HepG2 (cell line): Measurements from ENCODE around the gene VASH2. TPM values are rescaled to one million over a fixed set of nuclear protein-coding genes. Genes with fewer than 3 reads are reported as not detected.

Experiments
- ATF5 ChIP-seq: sonication (generic); formaldehyde crosslinking; IDR thresholded peaks from 2 replicates; pipeline ENCODE4 v1.4.0; 2020; ENCODE audit warnings: mild to moderate bottlenecking, low read depth, missing genetic modification reagents
- CREB1 ChIP-seq, 2 experiments: fragments of 450-650 bp in 1 of 2; IDR thresholded peaks; 2 replicates each; pipeline ENCODE4 v1.6.1; 2016 to 2017; ENCODE audit warnings: control low read depth in 1 of 2, mild to moderate bottlenecking in 1 of 2, missing compliant biosample characterization in 1 of 2, missing genetic modification characterization in 1 of 2
- FOSL1 ChIP-seq: sonication (generic); formaldehyde crosslinking; IDR thresholded peaks from 2 replicates; pipeline ENCODE4 v1.9.0; 2021; ENCODE audit warnings: missing genetic modification reagents, borderline replicate concordance
- HOXA3 ChIP-seq: sonication (generic); formaldehyde crosslinking; IDR thresholded peaks from 2 replicates; pipeline ENCODE4 v1.5.0; 2020; ENCODE audit warnings: missing genetic modification reagents
- KAT2B ChIP-seq: fragments of 150-350 bp; IDR thresholded peaks from 2 replicates; pipeline ENCODE4 v1.6.1; 2014; ENCODE audit warnings: low read depth, low read length, borderline replicate concordance
- MED1 ChIP-seq: sonication (generic); formaldehyde crosslinking; IDR thresholded peaks from 2 replicates; pipeline ENCODE4 v1.4.0; 2020; ENCODE audit warnings: missing genetic modification reagents
- MIXL1 ChIP-seq: IDR thresholded peaks from 2 replicates; pipeline ENCODE4 v1.6.1; 2016
- NFE2 ChIP-seq: sonication (generic); formaldehyde crosslinking; IDR thresholded peaks from 2 replicates; pipeline ENCODE4 v1.4.0; 2020; ENCODE audit warnings: missing genetic modification reagents
- PRPF4 ChIP-seq: fragments of 200-400 bp; formaldehyde crosslinking; IDR thresholded peaks from 2 replicates; pipeline ENCODE4 v1.6.1; 2016; ENCODE audit warnings: low read length, low read depth; ENCODE audit not compliant: poor library complexity, severe bottlenecking
- SIX4 ChIP-seq: sonication (generic); formaldehyde crosslinking; IDR thresholded peaks from 2 replicates; pipeline ENCODE4 v1.4.0; 2020; ENCODE audit warnings: missing genetic modification reagents
- TOPORS ChIP-seq: sonication (generic); formaldehyde crosslinking; IDR thresholded peaks from 2 replicates; pipeline ENCODE4 v1.8.0; 2023; ENCODE audit warnings: mild to moderate bottlenecking, missing genetic modification reagents
- XRCC5 ChIP-seq: fragments of 200-400 bp; formaldehyde crosslinking; optimal IDR thresholded peaks from 2 replicates; pipeline ENCODE3; 2017; ENCODE audit warnings: mild to moderate bottlenecking, low read length
- ZFP36L2 ChIP-seq: sonication (generic); formaldehyde crosslinking; IDR thresholded peaks from 2 replicates; pipeline ENCODE4 v1.4.0; 2020; ENCODE audit warnings: missing genetic modification reagents
- ZNF24 ChIP-seq: fragments of 450-650 bp; IDR thresholded peaks from 2 replicates; pipeline ENCODE4 v1.6.1; 2017; ENCODE audit warnings: antibody characterized with exemption, mild to moderate bottlenecking
- ZNF367 ChIP-seq: sonication (generic); formaldehyde crosslinking; IDR thresholded peaks from 2 replicates; pipeline ENCODE4 v1.4.0; 2020; ENCODE audit warnings: missing genetic modification reagents, borderline replicate concordance
- ZNF430 ChIP-seq: sonication (generic); formaldehyde crosslinking; IDR thresholded peaks from 2 replicates; pipeline ENCODE4 v1.9.0; 2021; ENCODE audit warnings: mild to moderate bottlenecking, missing genetic modification reagents
- ZNF567 ChIP-seq: sonication (generic); formaldehyde crosslinking; IDR thresholded peaks from 2 replicates; pipeline ENCODE4 v1.8.1; 2023; ENCODE audit warnings: mild to moderate bottlenecking, missing genetic modification reagents, borderline replicate concordance
- ZNF569 ChIP-seq: sonication (generic); formaldehyde crosslinking; IDR thresholded peaks from 2 replicates; pipeline ENCODE4 v1.5.0; 2020; ENCODE audit warnings: mild to moderate bottlenecking, missing genetic modification reagents, moderate library complexity, borderline replicate concordance
- ZNF781 ChIP-seq: sonication (generic); formaldehyde crosslinking; IDR thresholded peaks from 2 replicates; pipeline ENCODE4 v1.5.1; 2020; ENCODE audit warnings: borderline replicate concordance, mild to moderate bottlenecking, missing genetic modification reagents; ENCODE audit errors: not compliant biosample characterization
- ZNF839 ChIP-seq: sonication (generic); formaldehyde crosslinking; IDR thresholded peaks from 2 replicates; pipeline ENCODE4 v1.4.0; 2020; ENCODE audit warnings: missing genetic modification reagents, mild to moderate bottlenecking, borderline replicate concordance
- polyA plus RNA-seq, 8 experiments: library from polyadenylated mRNA; depleted of rRNA in 3 of 8; stranded (reverse) in 7 of 8; unstranded in 1 of 8; fragments of >200 nt; fragmentation: Illumina TruSeq in 4 of 8; extraction: Trizol in 4 of 8; gene quantifications; 2 replicates each; pipeline versions ENCODE4 v1.2.1 to v1.2.3, GENCODE V29; 2011 to 2016; ENCODE audit warnings: low read depth in 4 of 8, missing spikeins in 1 of 8, mixed read lengths in 1 of 8; ENCODE audit not compliant: insufficient read depth in 1 of 8
- total RNA-seq, 5 experiments: library from RNA; depleted of rRNA; stranded (reverse); fragments of >200 nt; fragmentation: Illumina TruSeq; extraction: Trizol; gene quantifications; 2 replicates each; pipeline ENCODE4 v1.2.3, GENCODE V29; 2016; ENCODE audit warnings: low read depth in 1 of 5
- TF ChIP-seq, protein P1 (sequence below): sonication (generic); formaldehyde crosslinking; IDR thresholded peaks from 2 replicates; pipeline ENCODE4 v1.5.1; 2020; ENCODE audit warnings: mild to moderate bottlenecking, missing genetic modification reagents, borderline replicate concordance
- TF ChIP-seq, protein P2 (sequence below): sonication (generic); formaldehyde crosslinking; IDR thresholded peaks from 2 replicates; pipeline ENCODE4 v1.9.0; 2021; ENCODE audit warnings: missing genetic modification reagents, borderline replicate concordance

VASH2 gene
- total and polyA plus RNA-seq, 2 of the 13 experiments (the other 11 are each of a cell fraction or from before 2014, with no cell fraction given), result 0.44 to 1.00 TPM

DNA sequence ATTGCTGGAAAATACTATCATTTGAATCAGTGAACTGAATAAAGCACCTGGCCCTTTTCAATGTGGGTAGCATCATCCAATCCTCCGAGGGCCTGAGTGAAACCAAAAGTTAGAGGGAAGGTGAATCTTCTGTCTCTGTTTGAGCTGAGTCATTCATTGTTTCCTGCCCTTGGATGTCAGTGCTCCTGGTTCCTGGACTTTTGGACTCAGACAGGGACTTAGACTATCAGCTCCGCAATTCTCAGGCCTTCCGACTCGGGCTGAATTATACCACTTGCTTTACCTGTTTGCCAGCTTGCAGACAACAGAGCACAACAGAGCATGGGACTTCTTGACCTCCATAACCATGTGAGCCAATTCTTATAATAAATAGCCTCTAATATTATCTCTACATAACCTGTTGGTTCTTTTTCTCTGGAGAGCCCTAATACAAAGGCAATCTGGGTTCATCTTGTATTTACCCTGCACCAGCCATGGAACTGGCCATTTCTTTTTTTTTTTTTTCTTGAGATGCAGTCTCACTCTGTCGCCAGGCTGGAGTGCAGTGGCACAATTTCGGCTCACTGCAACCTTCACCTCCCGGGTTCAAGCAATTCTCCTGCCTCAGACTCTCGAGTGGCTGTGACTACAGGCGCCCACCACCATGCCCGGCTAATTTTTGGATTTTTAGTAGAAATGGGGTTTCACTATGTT lies 19.2 kb upstream of the VASH2 start (continued):
- TF ChIP-seq MED1 (CRISPR knock-in tag) (no peak), FOSL1 (CRISPR knock-in tag) (peak; percentile 73), ZNF430 (CRISPR knock-in tag) (no peak), TOPORS (CRISPR knock-in tag) (no peak), ATF5 (CRISPR knock-in tag) (no peak), MIXL1 (0 out of 2 replicates have a peak, but pooled peaks have one; percentile 14), SIX4 (CRISPR knock-in tag) (no peak), ZNF24 (0 out of 2 replicates have a peak, but pooled peaks have one; percentile 42), NFE2 (peak; percentile 77; the same call in 1 of the 2 replicates), XRCC5 (no peak), ZNF567 (CRISPR knock-in tag) (no peak), CREB1 (IDR thresholded peaks at IDR 0.05) (no peak), CREB1 (CRISPR knock-in tag; IDR thresholded peaks at IDR 0.05) (peak; percentile 40; the same call in 1 of the 2 replicates), HOXA3 (CRISPR knock-in tag) (no peak), ZNF781 (CRISPR knock-in tag) (no peak), PRPF4 (no peak), ZFP36L2 (CRISPR knock-in tag) (no peak), ZNF569 (CRISPR knock-in tag) (no peak), KAT2B (no peak), ZNF839 (CRISPR knock-in tag) (no peak), ZNF367 (CRISPR knock-in tag) (no peak)
- TF ChIP-seq, protein P1, sequence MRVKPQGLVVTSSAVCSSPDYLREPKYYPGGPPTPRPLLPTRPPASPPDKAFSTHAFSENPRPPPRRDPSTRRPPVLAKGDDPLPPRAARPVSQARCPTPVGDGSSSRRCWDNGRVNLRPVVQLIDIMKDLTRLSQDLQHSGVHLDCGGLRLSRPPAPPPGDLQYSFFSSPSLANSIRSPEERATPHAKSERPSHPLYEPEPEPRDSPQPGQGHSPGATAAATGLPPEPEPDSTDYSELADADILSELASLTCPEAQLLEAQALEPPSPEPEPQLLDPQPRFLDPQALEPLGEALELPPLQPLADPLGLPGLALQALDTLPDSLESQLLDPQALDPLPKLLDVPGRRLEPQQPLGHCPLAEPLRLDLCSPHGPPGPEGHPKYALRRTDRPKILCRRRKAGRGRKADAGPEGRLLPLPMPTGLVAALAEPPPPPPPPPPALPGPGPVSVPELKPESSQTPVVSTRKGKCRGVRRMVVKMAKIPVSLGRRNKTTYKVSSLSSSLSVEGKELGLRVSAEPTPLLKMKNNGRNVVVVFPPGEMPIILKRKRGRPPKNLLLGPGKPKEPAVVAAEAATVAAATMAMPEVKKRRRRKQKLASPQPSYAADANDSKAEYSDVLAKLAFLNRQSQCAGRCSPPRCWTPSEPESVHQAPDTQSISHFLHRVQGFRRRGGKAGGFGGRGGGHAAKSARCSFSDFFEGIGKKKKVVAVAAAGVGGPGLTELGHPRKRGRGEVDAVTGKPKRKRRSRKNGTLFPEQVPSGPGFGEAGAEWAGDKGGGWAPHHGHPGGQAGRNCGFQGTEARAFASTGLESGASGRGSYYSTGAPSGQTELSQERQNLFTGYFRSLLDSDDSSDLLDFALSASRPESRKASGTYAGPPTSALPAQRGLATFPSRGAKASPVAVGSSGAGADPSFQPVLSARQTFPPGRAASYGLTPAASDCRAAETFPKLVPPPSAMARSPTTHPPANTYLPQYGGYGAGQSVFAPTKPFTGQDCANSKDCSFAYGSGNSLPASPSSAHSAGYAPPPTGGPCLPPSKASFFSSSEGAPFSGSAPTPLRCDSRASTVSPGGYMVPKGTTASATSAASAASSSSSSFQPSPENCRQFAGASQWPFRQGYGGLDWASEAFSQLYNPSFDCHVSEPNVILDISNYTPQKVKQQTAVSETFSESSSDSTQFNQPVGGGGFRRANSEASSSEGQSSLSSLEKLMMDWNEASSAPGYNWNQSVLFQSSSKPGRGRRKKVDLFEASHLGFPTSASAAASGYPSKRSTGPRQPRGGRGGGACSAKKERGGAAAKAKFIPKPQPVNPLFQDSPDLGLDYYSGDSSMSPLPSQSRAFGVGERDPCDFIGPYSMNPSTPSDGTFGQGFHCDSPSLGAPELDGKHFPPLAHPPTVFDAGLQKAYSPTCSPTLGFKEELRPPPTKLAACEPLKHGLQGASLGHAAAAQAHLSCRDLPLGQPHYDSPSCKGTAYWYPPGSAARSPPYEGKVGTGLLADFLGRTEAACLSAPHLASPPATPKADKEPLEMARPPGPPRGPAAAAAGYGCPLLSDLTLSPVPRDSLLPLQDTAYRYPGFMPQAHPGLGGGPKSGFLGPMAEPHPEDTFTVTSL (CRISPR knock-in tag), result peak; percentile 81; the same call in 1 of the 2 replicates
- TF ChIP-seq, protein P2, sequence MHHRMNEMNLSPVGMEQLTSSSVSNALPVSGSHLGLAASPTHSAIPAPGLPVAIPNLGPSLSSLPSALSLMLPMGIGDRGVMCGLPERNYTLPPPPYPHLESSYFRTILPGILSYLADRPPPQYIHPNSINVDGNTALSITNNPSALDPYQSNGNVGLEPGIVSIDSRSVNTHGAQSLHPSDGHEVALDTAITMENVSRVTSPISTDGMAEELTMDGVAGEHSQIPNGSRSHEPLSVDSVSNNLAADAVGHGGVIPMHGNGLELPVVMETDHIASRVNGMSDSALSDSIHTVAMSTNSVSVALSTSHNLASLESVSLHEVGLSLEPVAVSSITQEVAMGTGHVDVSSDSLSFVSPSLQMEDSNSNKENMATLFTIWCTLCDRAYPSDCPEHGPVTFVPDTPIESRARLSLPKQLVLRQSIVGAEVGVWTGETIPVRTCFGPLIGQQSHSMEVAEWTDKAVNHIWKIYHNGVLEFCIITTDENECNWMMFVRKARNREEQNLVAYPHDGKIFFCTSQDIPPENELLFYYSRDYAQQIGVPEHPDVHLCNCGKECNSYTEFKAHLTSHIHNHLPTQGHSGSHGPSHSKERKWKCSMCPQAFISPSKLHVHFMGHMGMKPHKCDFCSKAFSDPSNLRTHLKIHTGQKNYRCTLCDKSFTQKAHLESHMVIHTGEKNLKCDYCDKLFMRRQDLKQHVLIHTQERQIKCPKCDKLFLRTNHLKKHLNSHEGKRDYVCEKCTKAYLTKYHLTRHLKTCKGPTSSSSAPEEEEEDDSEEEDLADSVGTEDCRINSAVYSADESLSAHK (CRISPR knock-in tag), result no peak
